ENCODE data around the gene HAVCR2.

Gene HAVCR2

GRCh38 chr5:157045601-157046000 lies 63.2 kb downstream of the HAVCR2 start:
- DNase-seq (ENCODE audit: low spot score) = no peak

- DNase-seq (ENCODE audit: low spot score) = no peak
Observed at GRCh38 chr5:157038568-157039187, 70.2 kb downstream of the HAVCR2 start.

All from GM03348 (cell line).